ENCODE results near the gene DPH1.

DNA sequence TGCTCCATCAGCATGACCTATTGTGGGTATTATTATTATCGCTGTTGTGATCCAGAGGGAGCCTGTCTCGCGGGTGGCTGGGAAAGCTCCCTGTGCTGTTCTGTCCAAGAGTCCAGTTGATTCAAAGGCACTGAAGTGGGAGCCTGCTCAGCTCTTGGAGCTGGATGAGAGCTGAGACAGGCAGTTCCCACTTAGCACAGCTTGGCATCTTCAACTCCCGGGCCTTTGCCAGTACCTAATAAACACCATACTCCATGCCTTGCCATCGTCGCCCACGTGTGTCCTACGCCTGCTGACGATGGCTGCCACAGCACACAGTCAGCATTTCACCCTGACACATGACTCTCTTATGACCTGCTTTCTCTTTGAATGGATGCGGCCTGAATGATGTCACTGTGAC, 37.4 kb upstream of the DPH1 start:
- no peak for TF ChIP-seq POLR2A (IDR thresholded peaks at IDR 0.05)
- TF ChIP-seq, protein P1, sequence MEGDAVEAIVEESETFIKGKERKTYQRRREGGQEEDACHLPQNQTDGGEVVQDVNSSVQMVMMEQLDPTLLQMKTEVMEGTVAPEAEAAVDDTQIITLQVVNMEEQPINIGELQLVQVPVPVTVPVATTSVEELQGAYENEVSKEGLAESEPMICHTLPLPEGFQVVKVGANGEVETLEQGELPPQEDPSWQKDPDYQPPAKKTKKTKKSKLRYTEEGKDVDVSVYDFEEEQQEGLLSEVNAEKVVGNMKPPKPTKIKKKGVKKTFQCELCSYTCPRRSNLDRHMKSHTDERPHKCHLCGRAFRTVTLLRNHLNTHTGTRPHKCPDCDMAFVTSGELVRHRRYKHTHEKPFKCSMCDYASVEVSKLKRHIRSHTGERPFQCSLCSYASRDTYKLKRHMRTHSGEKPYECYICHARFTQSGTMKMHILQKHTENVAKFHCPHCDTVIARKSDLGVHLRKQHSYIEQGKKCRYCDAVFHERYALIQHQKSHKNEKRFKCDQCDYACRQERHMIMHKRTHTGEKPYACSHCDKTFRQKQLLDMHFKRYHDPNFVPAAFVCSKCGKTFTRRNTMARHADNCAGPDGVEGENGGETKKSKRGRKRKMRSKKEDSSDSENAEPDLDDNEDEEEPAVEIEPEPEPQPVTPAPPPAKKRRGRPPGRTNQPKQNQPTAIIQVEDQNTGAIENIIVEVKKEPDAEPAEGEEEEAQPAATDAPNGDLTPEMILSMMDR (IDR thresholded peaks at IDR 0.05) = no peak
